ENCODE results near the gene PTPRG. TPM values are rescaled to one million over a fixed set of nuclear protein-coding genes. Genes with fewer than 3 reads are reported as not detected.

PTPRG gene
- total and polyA plus RNA-seq, 2 donors = 3.9 to 4.1 TPM

DNA sequence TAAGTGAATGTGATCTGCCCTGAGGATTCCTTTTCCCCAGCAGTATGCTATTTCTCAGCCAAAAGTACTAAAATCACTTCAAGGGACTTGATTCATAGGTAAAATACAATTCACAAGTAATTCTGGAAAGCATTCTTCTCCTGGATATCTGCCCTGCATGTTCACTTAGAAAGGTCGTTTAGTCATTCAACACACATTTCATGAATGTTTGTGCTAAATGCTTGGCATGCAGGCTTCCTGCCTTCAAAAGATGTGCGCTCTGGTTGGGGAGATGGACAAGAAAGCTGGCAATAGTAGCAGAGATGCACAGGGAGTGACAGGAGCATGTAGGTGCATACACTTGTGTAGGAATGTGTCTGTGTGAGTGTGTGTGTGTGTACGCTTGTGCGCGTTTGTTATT, 360.7 kb downstream of the PTPRG start:
- no peak overlapping the region for H3K4me3 ChIP-seq (ENCODE audit: low read length in 2 of 2)
- H3K36me3 ChIP-seq (ENCODE audit: control insufficient read depth in 2 of 2, insufficient read depth in 2 of 2, low read length in 1 of 2) = no peaks in the 10 kb centered on the region
- 93% methylated on average over 5 of the region's 5 CpGs for WGBS
- H3K9me3 ChIP-seq (ENCODE audit: control insufficient read depth in 2 of 2, insufficient read depth in 1 of 2, low read length in 1 of 2) = no peaks in the 10 kb centered on the region
- DNase-seq (ENCODE audit: low read depth in 6 of 9, low spot score in 9 of 9) = no peak
- H3K27ac ChIP-seq (ENCODE audit: low read depth in 1 of 2, low read length in 1 of 2) = no peak overlapping the region
- H3K4me1 ChIP-seq (ENCODE audit: control insufficient read depth in 2 of 2, insufficient read depth in 2 of 2, low read length in 2 of 2) = no peaks in the 10 kb centered on the region
- no peaks in the 10 kb centered on the region for H3K27me3 ChIP-seq (ENCODE audit: control insufficient read depth in 2 of 2, insufficient read depth in 1 of 2, low read length in 1 of 2)

DNA sequence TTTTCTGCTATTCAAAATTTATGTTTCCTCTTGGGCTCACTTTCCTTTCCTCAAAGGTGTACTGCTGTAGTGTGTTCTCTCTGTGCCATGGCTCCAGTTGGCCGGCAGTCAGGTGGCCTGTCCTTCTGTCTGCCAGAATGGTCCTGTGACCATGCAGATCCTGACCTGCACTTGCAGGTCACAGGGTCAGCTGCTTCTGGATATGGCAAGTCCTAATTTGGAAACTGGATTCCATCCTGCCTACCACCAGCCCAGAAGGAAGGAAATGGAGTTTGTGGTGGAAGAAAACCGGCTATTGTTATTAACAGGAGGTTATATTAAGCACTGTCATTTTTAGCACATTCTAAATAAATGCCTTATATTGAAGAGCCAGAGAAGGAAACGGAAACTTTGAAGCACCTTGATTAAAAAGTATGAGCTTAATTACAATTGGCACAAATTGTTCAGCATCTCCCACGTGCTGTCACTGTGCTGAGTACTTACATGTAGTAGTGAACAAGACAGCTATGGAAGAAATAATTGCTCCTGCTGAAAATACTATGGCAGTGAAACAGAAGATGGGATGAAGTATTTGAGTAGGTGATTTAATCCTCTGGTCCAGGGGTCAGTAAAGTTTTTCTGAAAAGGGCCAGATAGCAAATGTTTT, 362.8 kb downstream of the PTPRG start:
- H3K4me1 ChIP-seq (ENCODE audit: control insufficient read depth in 2 of 2, insufficient read depth in 2 of 2, low read length in 2 of 2) = peaks cover 0 to 4% of the 10 kb centered on the region in 2 donors
- H3K4me3 ChIP-seq (ENCODE audit: low read length in 2 of 2) = no peak overlapping the region
- H3K36me3 ChIP-seq (ENCODE audit: control insufficient read depth in 2 of 2, insufficient read depth in 2 of 2, low read length in 1 of 2) = no peaks in the 10 kb centered on the region
- WGBS = 40% methylated on average over 4 of the region's 4 CpGs
- no peak for DNase-seq (ENCODE audit: low read depth in 6 of 9, low spot score in 9 of 9)
- H3K9me3 ChIP-seq (ENCODE audit: control insufficient read depth in 2 of 2, insufficient read depth in 1 of 2, low read length in 1 of 2) = no peaks in the 10 kb centered on the region
- no peak overlapping the region for H3K27ac ChIP-seq (ENCODE audit: low read depth in 1 of 2, low read length in 1 of 2)
- no peaks in the 10 kb centered on the region for H3K27me3 ChIP-seq (ENCODE audit: control insufficient read depth in 2 of 2, insufficient read depth in 1 of 2, low read length in 1 of 2)

DNA sequence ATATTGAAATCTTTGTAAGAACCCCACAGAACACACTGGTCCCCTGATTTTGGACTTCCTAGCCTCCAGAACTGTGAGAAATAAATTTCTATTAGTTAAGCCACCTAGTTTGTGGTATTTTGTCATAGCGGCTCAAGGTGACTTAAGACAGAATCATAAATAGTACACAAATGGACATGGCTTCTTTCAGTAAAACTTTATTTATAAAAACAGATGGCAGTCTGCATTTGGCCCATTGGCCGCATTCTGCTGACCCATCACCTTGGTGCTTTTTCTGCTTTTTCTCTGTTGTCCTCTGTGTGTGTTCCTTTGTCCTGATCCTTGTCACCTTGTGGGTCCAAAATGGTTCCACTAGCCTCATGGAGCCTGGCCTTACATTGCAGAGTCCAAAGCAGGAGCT, 363.6 kb downstream of the PTPRG start:
- DNase-seq (ENCODE audit: low read depth in 6 of 9, low spot score in 9 of 9) = no peak
- no peak overlapping the region for H3K27ac ChIP-seq (ENCODE audit: low read depth in 1 of 2, low read length in 1 of 2)
- WGBS = 97% methylated on average over 2 of the region's 2 CpGs
- no peaks in the 10 kb centered on the region for H3K36me3 ChIP-seq (ENCODE audit: control insufficient read depth in 2 of 2, insufficient read depth in 2 of 2, low read length in 1 of 2)
- H3K27me3 ChIP-seq (ENCODE audit: control insufficient read depth in 2 of 2, insufficient read depth in 1 of 2, low read length in 1 of 2) = no peaks in the 10 kb centered on the region
- peaks cover 0 to 4% of the 10 kb centered on the region in 2 donors for H3K4me1 ChIP-seq (ENCODE audit: control insufficient read depth in 2 of 2, insufficient read depth in 2 of 2, low read length in 2 of 2)
- H3K4me3 ChIP-seq (ENCODE audit: low read length in 2 of 2) = no peak overlapping the region
- H3K9me3 ChIP-seq (ENCODE audit: control insufficient read depth in 2 of 2, insufficient read depth in 1 of 2, low read length in 1 of 2) = no peaks in the 10 kb centered on the region

DNA sequence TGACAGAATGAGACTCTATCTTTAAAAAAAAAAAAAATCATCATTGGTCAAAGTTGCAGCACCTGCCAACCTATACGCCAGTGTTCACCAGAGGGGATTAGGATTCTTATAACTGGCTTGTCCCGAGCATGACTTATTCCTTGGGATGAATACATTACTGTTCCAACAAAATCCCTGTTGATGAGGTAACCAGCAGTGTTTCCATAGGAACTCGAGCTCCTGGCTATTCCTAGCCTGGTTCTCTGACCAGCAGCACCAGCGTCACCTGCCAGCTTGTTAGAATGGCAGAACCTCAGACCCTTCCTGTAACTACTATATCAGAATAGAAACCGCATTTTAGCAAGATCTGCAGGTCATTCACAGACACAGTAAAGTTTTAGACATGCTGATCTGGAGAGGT, 364.4 kb downstream of the PTPRG start:
- Histone ChIP-seq H3K4me3 (ENCODE audit: low read length in 2 of 2) (no peak overlapping the region), H3K27me3 (ENCODE audit: control insufficient read depth in 2 of 2, insufficient read depth in 1 of 2, low read length in 1 of 2) (no peaks in the 10 kb centered on the region), H3K9me3 (ENCODE audit: control insufficient read depth in 2 of 2, insufficient read depth in 1 of 2, low read length in 1 of 2) (no peaks in the 10 kb centered on the region), H3K27ac (ENCODE audit: low read depth in 1 of 2, low read length in 1 of 2) (no peak overlapping the region), H3K4me1 (ENCODE audit: control insufficient read depth in 2 of 2, insufficient read depth in 2 of 2, low read length in 2 of 2) (peaks cover 0 to 4% of the 10 kb centered on the region in 2 donors), H3K36me3 (ENCODE audit: control insufficient read depth in 2 of 2, insufficient read depth in 2 of 2, low read length in 1 of 2) (no peaks in the 10 kb centered on the region)
- DNase-seq (ENCODE audit: low read depth in 6 of 9, low spot score in 9 of 9) = no peak
- 94% methylated on average over 5 of the region's 5 CpGs for WGBS

DNA sequence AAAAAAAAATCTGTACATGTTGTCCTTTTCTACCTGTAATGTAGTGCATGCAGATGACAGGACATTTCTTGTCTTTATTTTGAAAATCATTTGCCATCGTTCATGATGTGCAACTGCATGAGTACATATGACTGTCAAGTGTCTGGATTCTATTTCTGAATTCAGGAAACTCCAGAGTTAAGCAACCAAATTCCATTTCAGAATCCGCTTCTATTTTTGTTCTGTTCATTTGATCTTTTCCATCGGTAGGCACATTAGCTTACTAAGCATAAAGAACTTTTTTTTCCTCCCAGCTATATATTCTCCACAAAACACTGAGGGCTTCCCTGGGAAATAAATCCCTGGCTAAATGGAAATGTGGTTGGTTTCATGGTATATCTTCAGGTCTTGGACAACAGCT, 365.6 kb downstream of the PTPRG start:
- Histone ChIP-seq H3K4me1 (ENCODE audit: control insufficient read depth in 2 of 2, insufficient read depth in 2 of 2, low read length in 2 of 2) (peaks cover 0 to 4% of the 10 kb centered on the region in 2 donors), H3K27me3 (ENCODE audit: control insufficient read depth in 2 of 2, insufficient read depth in 1 of 2, low read length in 1 of 2) (no peaks in the 10 kb centered on the region), H3K27ac (ENCODE audit: low read depth in 1 of 2, low read length in 1 of 2) (peak overlapping the region in 1 of 2 donors; percentile 14), H3K4me3 (ENCODE audit: low read length in 2 of 2) (no peak overlapping the region), H3K36me3 (ENCODE audit: control insufficient read depth in 2 of 2, insufficient read depth in 2 of 2, low read length in 1 of 2) (no peaks in the 10 kb centered on the region), H3K9me3 (ENCODE audit: control insufficient read depth in 2 of 2, insufficient read depth in 1 of 2, low read length in 1 of 2) (no peaks in the 10 kb centered on the region)
- no peak for DNase-seq (ENCODE audit: low read depth in 6 of 9, low spot score in 9 of 9)
- 87% methylated on average over 3 of the region's 3 CpGs for WGBS

DNA sequence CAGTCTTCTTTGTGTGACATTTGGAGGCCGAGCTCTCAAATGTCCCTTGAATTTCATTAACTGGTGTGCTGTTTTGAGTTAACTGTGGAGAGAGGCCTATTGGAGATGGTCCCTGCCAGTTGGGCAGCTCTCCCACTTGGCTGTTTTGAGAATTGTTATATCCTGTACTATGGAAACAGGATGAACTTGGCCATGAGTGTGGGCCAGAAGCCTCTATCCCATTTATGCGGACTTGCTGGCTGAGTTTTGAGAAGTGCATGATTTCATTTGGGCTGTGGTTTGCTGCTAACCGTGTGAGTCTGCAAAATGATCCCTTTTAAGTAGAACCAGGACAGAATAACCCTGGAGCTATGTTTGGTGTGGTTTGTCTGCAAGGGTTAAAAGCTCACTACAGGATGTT, 366.0 kb downstream of the PTPRG start:
- WGBS = 80% methylated on average over 3 of the region's 3 CpGs
- Histone ChIP-seq H3K27ac (ENCODE audit: low read depth in 1 of 2, low read length in 1 of 2) (peak overlapping the region in 1 of 2 donors; percentile 14), H3K27me3 (ENCODE audit: control insufficient read depth in 2 of 2, insufficient read depth in 1 of 2, low read length in 1 of 2) (no peaks in the 10 kb centered on the region), H3K36me3 (ENCODE audit: control insufficient read depth in 2 of 2, insufficient read depth in 2 of 2, low read length in 1 of 2) (no peaks in the 10 kb centered on the region), H3K4me1 (ENCODE audit: control insufficient read depth in 2 of 2, insufficient read depth in 2 of 2, low read length in 2 of 2) (peaks cover 0 to 4% of the 10 kb centered on the region in 2 donors), H3K4me3 (ENCODE audit: low read length in 2 of 2) (no peak overlapping the region), H3K9me3 (ENCODE audit: control insufficient read depth in 2 of 2, insufficient read depth in 1 of 2, low read length in 1 of 2) (no peaks in the 10 kb centered on the region)
- DNase-seq (ENCODE audit: low read depth in 6 of 9, low spot score in 9 of 9) = peak in 1 of 9 donors; percentile 14

DNA sequence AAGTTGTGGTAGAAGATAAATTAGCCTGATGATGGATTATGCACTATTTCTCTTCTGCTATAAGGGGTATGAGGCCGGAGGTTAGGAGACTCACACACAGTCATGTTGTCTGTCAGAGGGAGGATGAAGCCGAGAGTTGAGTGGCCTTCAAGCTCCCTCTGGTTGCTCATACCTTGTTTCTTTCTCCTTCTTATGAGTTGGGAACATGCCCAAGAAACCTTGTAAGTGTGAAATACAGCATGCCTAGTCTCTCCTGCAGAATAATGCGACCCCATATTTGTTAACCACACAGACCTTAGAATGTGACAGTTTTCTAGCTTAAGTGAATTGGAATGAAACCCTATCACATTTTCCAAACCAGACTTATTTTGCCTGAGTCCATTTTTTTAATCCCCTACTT, 366.7 kb downstream of the PTPRG start:
- Histone ChIP-seq H3K4me3 (ENCODE audit: low read length in 2 of 2) (no peak overlapping the region), H3K27ac (ENCODE audit: low read depth in 1 of 2, low read length in 1 of 2) (no peak overlapping the region), H3K4me1 (ENCODE audit: control insufficient read depth in 2 of 2, insufficient read depth in 2 of 2, low read length in 2 of 2) (peaks cover 0 to 4% of the 10 kb centered on the region in 2 donors), H3K9me3 (ENCODE audit: control insufficient read depth in 2 of 2, insufficient read depth in 1 of 2, low read length in 1 of 2) (no peaks in the 10 kb centered on the region), H3K36me3 (ENCODE audit: control insufficient read depth in 2 of 2, insufficient read depth in 2 of 2, low read length in 1 of 2) (no peaks in the 10 kb centered on the region), H3K27me3 (ENCODE audit: control insufficient read depth in 2 of 2, insufficient read depth in 1 of 2, low read length in 1 of 2) (no peaks in the 10 kb centered on the region)
- DNase-seq (ENCODE audit: low read depth in 6 of 9, low spot score in 9 of 9) = no peak
- 82% methylated on average over 3 of the region's 3 CpGs for WGBS

DNA sequence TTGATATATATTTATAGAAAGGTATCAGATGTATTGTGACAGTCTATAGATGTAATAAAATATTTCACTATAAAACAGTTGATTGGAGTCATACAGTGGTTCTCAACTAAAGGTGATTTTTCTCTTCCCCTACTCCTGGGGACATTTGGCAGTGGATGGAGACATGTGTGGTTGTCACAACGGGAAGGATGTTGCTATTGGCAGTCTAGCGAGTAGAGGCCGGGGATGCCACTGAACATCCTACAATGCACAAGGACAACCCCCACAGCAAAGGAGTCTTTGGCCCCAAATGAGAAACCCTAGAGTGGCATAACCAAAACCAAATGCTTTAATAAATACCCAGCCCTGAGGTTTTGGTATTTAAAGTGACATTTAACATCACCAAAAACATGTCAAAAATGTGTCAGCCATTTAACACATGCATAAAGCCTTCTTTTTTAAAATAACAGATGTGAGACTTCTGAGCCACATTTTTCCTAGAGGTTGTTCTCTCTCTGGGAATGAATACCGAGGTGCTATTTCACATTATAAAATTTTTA, 367.5 kb downstream of the PTPRG start:
- Histone ChIP-seq H3K27me3 (ENCODE audit: control insufficient read depth in 2 of 2, insufficient read depth in 1 of 2, low read length in 1 of 2) (no peaks in the 10 kb centered on the region), H3K27ac (ENCODE audit: low read depth in 1 of 2, low read length in 1 of 2) (no peak overlapping the region), H3K4me3 (ENCODE audit: low read length in 2 of 2) (no peak overlapping the region), H3K36me3 (ENCODE audit: control insufficient read depth in 2 of 2, insufficient read depth in 2 of 2, low read length in 1 of 2) (no peaks in the 10 kb centered on the region), H3K9me3 (ENCODE audit: control insufficient read depth in 2 of 2, insufficient read depth in 1 of 2, low read length in 1 of 2) (no peaks in the 10 kb centered on the region), H3K4me1 (ENCODE audit: control insufficient read depth in 2 of 2, insufficient read depth in 2 of 2, low read length in 2 of 2) (peaks cover 0 to 4% of the 10 kb centered on the region in 2 donors)
- DNase-seq (ENCODE audit: low read depth in 6 of 9, low spot score in 9 of 9) = no peak
- 94% methylated on average over 4 of the region's 4 CpGs for WGBS

DNA sequence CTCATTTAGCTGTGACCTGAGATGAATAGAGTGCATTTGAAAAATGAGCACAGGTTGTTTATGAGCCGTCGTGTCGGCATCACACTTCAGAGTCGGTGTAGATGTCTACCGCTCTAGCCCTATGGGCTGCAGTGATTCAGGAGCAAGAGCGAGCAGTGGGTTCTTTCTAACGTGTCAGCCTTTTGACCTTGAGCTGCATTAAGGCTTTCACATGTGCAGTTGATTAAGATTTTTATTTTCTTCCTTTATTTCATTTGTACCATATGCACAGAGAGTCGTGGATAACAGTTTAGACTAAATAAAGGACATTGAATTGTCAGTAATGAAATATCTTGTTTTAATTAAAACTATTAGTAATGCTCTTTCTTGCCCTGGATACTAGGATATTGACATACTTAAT, 368.2 kb downstream of the PTPRG start:
- WGBS = 94% methylated on average over 8 of the region's 8 CpGs
- Histone ChIP-seq H3K36me3 (ENCODE audit: control insufficient read depth in 2 of 2, insufficient read depth in 2 of 2, low read length in 1 of 2) (no peaks in the 10 kb centered on the region), H3K4me3 (ENCODE audit: low read length in 2 of 2) (no peak overlapping the region)

More for the DNA sequence above, 368.2 kb downstream of the PTPRG start:
- no peaks in the 10 kb centered on the region for H3K9me3 ChIP-seq (ENCODE audit: control insufficient read depth in 2 of 2, insufficient read depth in 1 of 2, low read length in 1 of 2)
- DNase-seq (ENCODE audit: low read depth in 6 of 9, low spot score in 9 of 9) = no peak
- H3K27ac ChIP-seq (ENCODE audit: low read depth in 1 of 2, low read length in 1 of 2) = no peak overlapping the region
- peaks cover 0 to 4% of the 10 kb centered on the region in 2 donors for H3K4me1 ChIP-seq (ENCODE audit: control insufficient read depth in 2 of 2, insufficient read depth in 2 of 2, low read length in 2 of 2)
- no peaks in the 10 kb centered on the region for H3K27me3 ChIP-seq (ENCODE audit: control insufficient read depth in 2 of 2, insufficient read depth in 1 of 2, low read length in 1 of 2)
